ENCODE data around the gene SH3PXD2A.

SH3PXD2A gene

DNA sequence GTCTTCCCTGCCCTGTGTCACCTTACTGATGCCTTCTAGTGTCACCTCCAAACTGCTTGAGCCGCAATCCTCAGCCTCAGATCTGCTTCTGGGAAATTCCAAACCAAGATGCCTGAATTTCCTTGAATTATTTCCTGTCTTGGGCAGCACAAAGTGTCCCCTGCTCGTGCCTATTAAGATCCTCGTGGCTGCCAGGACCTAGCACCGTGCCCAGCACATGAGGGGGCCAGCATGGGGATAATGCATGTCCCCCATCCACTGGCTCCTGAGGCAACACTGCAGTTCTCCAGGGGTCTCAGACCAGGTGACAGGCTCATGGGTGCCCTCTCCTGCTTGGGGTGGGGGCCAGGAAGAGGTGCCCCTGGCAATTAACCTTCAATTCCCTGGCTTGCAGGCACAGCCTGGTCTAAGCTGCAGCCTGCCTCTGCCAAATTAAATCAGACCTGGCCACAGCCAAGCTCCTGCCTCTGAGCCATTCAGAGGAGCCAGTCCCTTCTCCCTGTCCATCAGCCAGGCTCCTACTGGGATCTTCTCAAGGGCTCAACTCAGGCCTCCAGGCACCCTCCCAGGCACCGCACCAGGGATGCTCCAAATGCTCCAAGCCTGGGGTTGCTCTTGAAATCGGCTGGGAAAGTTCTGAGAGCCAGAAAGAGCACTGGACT lies 146.6 kb downstream of the SH3PXD2A start:
- Histone ChIP-seq H3K27me3 (ENCODE audit: control insufficient read depth, insufficient read depth, low read length) (no peaks in the 10 kb centered on the region), H3K4me1 (ENCODE audit: control insufficient read depth, insufficient read depth, low read length) (no peaks in the 10 kb centered on the region), H3K9me3 (ENCODE audit: control insufficient read depth, insufficient read depth, low read length) (no peaks in the 10 kb centered on the region), H3K36me3 (ENCODE audit: control insufficient read depth, insufficient read depth, low read length) (no peaks in the 10 kb centered on the region), H3K27ac (ENCODE audit: low read length) (no peak overlapping the region), H3K4me3 (ENCODE audit: low read length) (no peak overlapping the region)
- no CpG with 5 or more reads among the region's 6 CpGs for WGBS (ENCODE audit: insufficient coverage, insufficient read length)
- DNase-seq (ENCODE audit: low read depth, low spot score): no peak

DNA sequence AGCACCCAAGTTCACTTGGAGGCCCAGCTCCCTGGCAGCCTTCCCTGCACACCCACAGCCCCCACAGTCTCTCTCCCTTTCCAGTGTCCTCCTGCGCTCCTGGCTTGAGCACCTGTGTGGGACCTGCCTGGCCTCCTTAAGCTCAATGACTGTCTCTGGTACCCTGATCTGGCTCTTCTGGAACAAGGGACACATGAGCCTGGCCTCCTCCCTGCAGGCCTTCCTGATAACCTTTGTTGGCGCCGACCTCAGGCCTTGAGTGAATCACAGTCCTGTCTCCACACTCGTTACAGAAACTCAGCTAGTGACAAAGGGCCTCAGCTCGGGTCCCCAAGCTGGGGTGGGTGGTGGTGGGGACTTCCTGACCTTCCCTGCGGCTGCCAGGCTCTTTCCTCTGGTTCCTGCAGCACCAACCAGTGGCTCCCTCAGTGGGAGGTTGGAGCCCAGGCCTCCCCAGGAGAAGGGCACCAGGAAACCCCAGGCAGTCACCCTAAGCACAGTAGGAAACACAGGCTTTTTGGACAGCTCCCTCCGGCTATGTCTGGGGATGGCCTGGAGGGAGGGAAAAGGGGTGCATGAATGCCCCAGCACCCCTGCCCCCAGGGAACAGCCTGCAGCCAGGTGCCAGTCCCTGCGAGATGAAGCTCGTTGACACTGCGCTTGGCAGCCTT lies 147.3 kb downstream of the SH3PXD2A start:
- no CpG with 5 or more reads among the region's 10 CpGs for WGBS (ENCODE audit: insufficient coverage, insufficient read length)
- H3K4me3 ChIP-seq (ENCODE audit: low read length): no peak overlapping the region
- DNase-seq (ENCODE audit: low read depth, low spot score): no peak

DNA sequence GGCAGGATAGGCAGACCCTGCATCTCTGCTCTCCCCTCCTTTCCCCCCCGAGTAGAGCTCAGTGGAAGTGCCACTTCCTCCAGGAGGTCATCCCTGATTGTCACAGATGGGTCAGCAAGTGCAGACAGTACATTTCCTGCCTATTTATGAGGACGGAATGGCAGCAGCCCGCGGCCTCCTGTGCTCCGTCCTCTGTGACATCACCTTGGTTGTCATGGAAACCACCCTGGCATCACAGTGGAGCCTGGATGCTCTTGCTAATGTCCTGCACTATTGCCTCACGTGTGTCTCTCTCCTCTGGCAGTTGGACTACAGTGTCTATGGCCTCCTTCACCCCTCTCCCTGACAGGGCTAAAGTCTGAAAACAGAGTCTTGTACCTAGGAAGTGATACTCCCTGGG lies 148.6 kb downstream of the SH3PXD2A start:
- H3K9me3 ChIP-seq (ENCODE audit: control insufficient read depth, insufficient read depth, low read length): no peaks in the 10 kb centered on the region
- no CpG with 5 or more reads among the region's 6 CpGs for WGBS (ENCODE audit: insufficient coverage, insufficient read length)
- no peak overlapping the region for H3K27ac ChIP-seq (ENCODE audit: low read length)
- H3K36me3 ChIP-seq (ENCODE audit: control insufficient read depth, insufficient read depth, low read length): no peaks in the 10 kb centered on the region
- no peaks in the 10 kb centered on the region for H3K27me3 ChIP-seq (ENCODE audit: control insufficient read depth, insufficient read depth, low read length)
- no peaks in the 10 kb centered on the region for H3K4me1 ChIP-seq (ENCODE audit: control insufficient read depth, insufficient read depth, low read length)
- H3K4me3 ChIP-seq (ENCODE audit: low read length): no peak overlapping the region
- DNase-seq (ENCODE audit: low read depth, low spot score): no peak

More for the DNA sequence above, 147.3 kb downstream of the SH3PXD2A start:
- no peaks in the 10 kb centered on the region for H3K4me1 ChIP-seq (ENCODE audit: control insufficient read depth, insufficient read depth, low read length)
- no peaks in the 10 kb centered on the region for H3K27me3 ChIP-seq (ENCODE audit: control insufficient read depth, insufficient read depth, low read length)
- no peaks in the 10 kb centered on the region for H3K9me3 ChIP-seq (ENCODE audit: control insufficient read depth, insufficient read depth, low read length)
- H3K36me3 ChIP-seq (ENCODE audit: control insufficient read depth, insufficient read depth, low read length): no peaks in the 10 kb centered on the region
- no peak overlapping the region for H3K27ac ChIP-seq (ENCODE audit: low read length)

DNA sequence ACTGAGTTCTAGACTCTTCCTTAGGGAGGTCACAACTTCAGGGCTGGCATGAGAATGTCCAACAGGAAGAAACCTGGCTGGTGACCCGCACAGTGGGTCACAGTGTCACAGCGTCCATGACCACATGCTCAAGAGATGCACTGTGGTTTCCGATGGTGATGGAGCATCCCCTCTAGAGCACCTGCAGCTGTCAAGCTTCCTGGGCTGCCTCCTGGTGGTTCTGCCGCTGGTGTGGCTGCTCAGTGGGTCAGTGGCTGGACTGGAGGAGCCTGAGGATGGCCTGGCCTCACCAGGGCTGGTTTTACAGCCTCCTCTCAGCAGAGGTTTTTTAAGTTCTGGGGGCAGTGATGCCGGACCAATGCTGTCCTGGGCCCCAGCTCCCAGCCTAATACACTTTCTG lies 149.3 kb downstream of the SH3PXD2A start:
- no peak overlapping the region for H3K27ac ChIP-seq (ENCODE audit: low read length)
- no CpG with 5 or more reads among the region's 5 CpGs for WGBS (ENCODE audit: insufficient coverage, insufficient read length)
- H3K27me3 ChIP-seq (ENCODE audit: control insufficient read depth, insufficient read depth, low read length): no peaks in the 10 kb centered on the region

DNA sequence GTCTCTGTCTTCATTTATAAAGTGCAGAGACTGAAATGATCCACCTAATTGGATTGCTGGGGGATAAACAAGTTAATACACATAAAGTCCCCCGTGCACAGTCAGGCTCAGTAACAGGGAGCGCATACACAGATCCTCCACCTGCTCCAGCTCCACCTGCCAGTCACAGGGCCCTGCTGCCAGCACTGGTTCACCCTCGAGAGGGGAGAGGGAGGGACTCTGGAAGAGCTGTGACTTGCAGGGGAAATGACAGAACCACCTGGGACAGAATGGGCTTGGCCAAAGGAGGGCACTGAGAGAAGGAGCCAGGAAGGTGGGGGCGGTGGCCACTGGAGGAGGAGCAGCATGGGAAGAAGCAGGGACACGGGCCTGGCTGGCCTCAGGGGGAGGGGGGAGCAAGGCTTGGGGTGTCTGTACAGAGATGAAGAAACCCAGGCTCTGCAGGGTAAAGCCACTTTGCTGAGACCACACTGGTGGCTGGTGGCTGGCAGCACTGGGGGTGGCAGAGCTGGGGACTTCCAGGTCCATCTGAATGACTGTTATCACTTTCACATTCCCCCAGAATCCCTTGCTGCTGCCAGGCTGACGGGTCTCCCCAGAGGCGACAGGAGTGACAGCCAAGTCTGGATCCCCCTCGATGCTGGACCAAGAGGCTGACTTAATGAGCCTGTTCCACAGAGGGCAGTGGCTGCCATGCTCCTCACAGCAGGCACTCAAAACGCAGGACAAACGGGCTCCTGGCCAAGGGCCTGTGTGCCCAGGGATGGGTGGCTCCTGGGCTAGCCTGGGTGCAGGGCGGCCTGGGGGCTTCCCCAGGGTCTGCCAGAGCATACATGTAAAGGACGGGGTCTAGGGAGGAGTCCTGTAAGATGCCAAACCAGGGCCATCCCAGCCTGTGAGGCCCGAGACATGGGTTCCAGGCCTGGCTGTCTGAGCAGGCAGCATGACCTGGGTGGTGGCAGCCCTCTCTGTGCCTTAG lies 151.1 kb downstream of the SH3PXD2A start:
- no peak for DNase-seq (ENCODE audit: low read depth, low spot score)
- Histone ChIP-seq H3K4me1 (ENCODE audit: control insufficient read depth, insufficient read depth, low read length) (no peaks in the 10 kb centered on the region), H3K27me3 (ENCODE audit: control insufficient read depth, insufficient read depth, low read length) (no peaks in the 10 kb centered on the region), H3K9me3 (ENCODE audit: control insufficient read depth, insufficient read depth, low read length) (no peaks in the 10 kb centered on the region), H3K36me3 (ENCODE audit: control insufficient read depth, insufficient read depth, low read length) (no peaks in the 10 kb centered on the region), H3K27ac (ENCODE audit: low read length) (no peak overlapping the region), H3K4me3 (ENCODE audit: low read length) (no peak overlapping the region)
- no CpG with 5 or more reads among the region's 13 CpGs for WGBS (ENCODE audit: insufficient coverage, insufficient read length)

More for the DNA sequence above, 149.3 kb downstream of the SH3PXD2A start:
- H3K9me3 ChIP-seq (ENCODE audit: control insufficient read depth, insufficient read depth, low read length): no peaks in the 10 kb centered on the region
- DNase-seq (ENCODE audit: low read depth, low spot score): no peak
- no peaks in the 10 kb centered on the region for H3K36me3 ChIP-seq (ENCODE audit: control insufficient read depth, insufficient read depth, low read length)
- H3K4me3 ChIP-seq (ENCODE audit: low read length): no peak overlapping the region
- H3K4me1 ChIP-seq (ENCODE audit: control insufficient read depth, insufficient read depth, low read length): no peaks in the 10 kb centered on the region

DNA sequence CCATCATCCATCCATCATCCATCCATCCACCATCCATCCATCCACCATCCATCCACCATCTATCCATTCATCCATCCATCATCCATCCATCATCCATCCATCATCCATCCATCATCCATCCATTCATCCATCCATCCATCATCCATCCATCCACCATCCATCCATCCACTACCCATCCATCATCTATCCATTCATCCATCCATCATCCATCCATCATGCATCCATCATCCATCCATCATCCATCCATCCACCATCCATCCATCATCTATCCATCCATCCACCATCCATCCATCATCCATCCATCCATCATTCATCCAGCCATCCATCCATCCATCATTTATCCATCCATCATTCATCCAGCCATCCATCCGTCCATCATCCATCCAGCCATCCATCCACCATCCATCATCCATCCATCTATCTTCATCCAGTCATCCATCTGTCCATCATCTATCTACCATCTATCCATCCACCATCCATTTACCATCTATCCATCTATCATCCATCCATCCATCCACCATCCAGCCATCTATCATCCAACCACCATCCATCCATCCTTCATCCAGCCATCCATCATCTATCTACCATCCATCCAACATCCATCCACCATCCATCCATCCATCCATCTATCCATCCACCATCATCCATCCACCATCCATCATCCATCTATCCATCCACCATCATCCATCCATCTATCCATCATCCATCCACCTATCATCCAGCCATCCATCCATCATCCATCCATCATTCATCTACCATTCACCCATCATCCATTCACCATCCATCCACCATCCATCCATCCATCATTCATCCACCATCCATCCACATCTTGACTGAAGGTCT lies 153.8 kb downstream of the SH3PXD2A start:
- Histone ChIP-seq H3K27me3 (ENCODE audit: control insufficient read depth, insufficient read depth, low read length) (no peaks in the 10 kb centered on the region), H3K36me3 (ENCODE audit: control insufficient read depth, insufficient read depth, low read length) (no peaks in the 10 kb centered on the region), H3K4me1 (ENCODE audit: control insufficient read depth, insufficient read depth, low read length) (peaks cover 2% of the 10 kb centered on the region; the same call in 1 of the 2 replicates), H3K27ac (ENCODE audit: low read length) (no peak overlapping the region), H3K9me3 (ENCODE audit: control insufficient read depth, insufficient read depth, low read length) (no peaks in the 10 kb centered on the region), H3K4me3 (ENCODE audit: low read length) (no peak overlapping the region)
- no peak for DNase-seq (ENCODE audit: low read depth, low spot score)
- no CpG with 5 or more reads among the region's 1 CpG for WGBS (ENCODE audit: insufficient coverage, insufficient read length)

DNA sequence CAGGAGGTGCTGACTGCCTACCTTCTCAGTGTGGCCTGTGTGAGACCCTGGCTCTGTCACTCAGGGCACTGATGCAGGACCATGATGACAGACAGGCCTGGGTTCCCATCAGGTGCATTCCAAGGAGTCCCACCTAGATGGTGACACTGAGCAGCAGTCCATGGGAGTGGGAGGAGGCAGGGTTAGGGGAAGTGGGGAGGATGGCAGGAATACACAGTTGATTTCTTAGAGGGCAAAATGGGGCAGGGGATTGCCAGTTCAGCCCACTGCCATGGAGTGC lies 155.0 kb downstream of the SH3PXD2A start:
- no peak for DNase-seq (ENCODE audit: low read depth, low spot score)

DNA sequence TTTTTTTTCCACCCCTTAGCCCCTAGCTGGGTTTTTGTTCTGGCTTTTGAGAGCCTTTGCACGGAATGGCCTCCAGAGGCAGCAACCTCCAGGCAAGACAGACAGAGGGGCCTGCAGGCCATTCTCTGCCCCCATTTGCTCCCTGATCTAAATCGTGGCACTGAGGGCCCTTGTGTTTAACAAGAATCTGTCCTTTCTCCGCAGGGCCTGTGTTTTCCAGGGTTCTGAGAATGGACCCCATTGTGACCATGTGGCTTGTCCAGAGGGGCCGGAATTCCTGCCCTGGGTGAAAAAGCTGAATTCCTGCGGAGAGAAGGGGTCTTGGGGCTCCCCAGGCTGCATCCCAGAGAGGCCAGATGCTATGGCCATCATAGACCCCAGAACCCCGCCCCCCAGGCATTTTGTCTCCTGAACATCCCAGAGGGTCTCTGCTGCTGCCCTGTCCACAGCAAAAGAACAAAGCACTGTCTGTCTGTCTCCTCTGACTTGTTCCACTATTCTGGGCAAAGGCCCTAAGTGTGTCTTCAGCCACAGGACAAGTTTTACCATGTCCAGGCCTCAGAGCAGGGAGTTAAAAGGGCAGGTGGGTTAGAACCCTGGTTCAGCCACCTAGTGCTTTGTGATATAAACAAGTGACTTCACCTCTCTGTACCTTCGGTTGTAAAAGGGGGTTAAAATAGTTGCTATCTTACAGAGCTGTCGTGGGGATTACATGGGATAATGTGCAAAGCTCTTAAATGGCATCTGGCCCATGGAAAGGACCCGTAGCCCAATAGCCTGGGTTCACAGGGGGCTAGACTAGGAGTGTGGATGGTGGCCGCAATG lies 155.6 kb downstream of the SH3PXD2A start:
- H3K4me1 ChIP-seq (ENCODE audit: control insufficient read depth, insufficient read depth, low read length): peaks cover 4% of the 10 kb centered on the region; the same call in 1 of the 2 replicates
- no CpG with 5 or more reads among the region's 10 CpGs for WGBS (ENCODE audit: insufficient coverage, insufficient read length)
- H3K9me3 ChIP-seq (ENCODE audit: control insufficient read depth, insufficient read depth, low read length): no peaks in the 10 kb centered on the region
- no peaks in the 10 kb centered on the region for H3K36me3 ChIP-seq (ENCODE audit: control insufficient read depth, insufficient read depth, low read length)
- H3K4me3 ChIP-seq (ENCODE audit: low read length): no peak overlapping the region
- no peak for DNase-seq (ENCODE audit: low read depth, low spot score)
- H3K27me3 ChIP-seq (ENCODE audit: control insufficient read depth, insufficient read depth, low read length): peaks cover 2% of the 10 kb centered on the region; the same call in 1 of the 2 replicates
- H3K27ac ChIP-seq (ENCODE audit: low read length): no peak overlapping the region

More for the DNA sequence above, 155.0 kb downstream of the SH3PXD2A start:
- H3K27ac ChIP-seq (ENCODE audit: low read length): no peak overlapping the region
- no peaks in the 10 kb centered on the region for H3K36me3 ChIP-seq (ENCODE audit: control insufficient read depth, insufficient read depth, low read length)
- no peaks in the 10 kb centered on the region for H3K9me3 ChIP-seq (ENCODE audit: control insufficient read depth, insufficient read depth, low read length)
- H3K27me3 ChIP-seq (ENCODE audit: control insufficient read depth, insufficient read depth, low read length): no peaks in the 10 kb centered on the region
- peaks cover 4% of the 10 kb centered on the region; the same call in 1 of the 2 replicates for H3K4me1 ChIP-seq (ENCODE audit: control insufficient read depth, insufficient read depth, low read length)
- H3K4me3 ChIP-seq (ENCODE audit: low read length): no peak overlapping the region

DNA sequence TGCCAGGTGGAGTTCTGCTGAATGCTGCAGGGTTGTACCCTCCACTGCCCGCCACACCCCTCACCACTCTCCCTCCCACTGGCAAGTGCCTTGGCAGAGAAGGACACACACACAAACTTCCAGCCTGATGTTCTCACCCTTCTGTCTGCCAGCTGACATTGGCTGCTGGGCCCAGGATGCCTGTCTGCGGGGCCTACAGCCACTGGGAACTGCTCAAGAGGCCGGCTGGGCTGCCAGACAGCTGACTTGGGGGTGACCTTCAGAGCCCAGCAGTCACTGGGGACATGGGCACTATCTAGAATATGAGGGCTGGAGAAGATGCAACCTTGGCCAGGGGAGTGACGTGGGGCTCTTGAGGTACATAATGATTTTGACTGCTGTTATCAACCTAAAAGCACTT lies 157.1 kb downstream of the SH3PXD2A start:
- peaks cover 12% of the 10 kb centered on the region; the same call in 1 of the 2 replicates for H3K27me3 ChIP-seq (ENCODE audit: control insufficient read depth, insufficient read depth, low read length)
- H3K9me3 ChIP-seq (ENCODE audit: control insufficient read depth, insufficient read depth, low read length): no peaks in the 10 kb centered on the region
- no peak overlapping the region for H3K27ac ChIP-seq (ENCODE audit: low read length)
- DNase-seq (ENCODE audit: low read depth, low spot score): no peak
- no CpG with 5 or more reads among the region's 4 CpGs for WGBS (ENCODE audit: insufficient coverage, insufficient read length)
- H3K4me1 ChIP-seq (ENCODE audit: control insufficient read depth, insufficient read depth, low read length): peaks cover 4% of the 10 kb centered on the region; the same call in 1 of the 2 replicates
- no peaks in the 10 kb centered on the region for H3K36me3 ChIP-seq (ENCODE audit: control insufficient read depth, insufficient read depth, low read length)
- no peak overlapping the region for H3K4me3 ChIP-seq (ENCODE audit: low read length)

All from iPS DF 6.9 (cell line).